Prostate gland (tissue), 2 donors: ENCODE measurements around the gene EFCC1. TPM values are rescaled to one million over a fixed set of nuclear protein-coding genes. Genes with fewer than 3 reads are reported as not detected.

Experiments used
- DNase-seq: peaks from one replicate; pipeline ENCODE4 v3.0.0-alpha.2; 2019; ENCODE audit warnings: low spot score
- H3K27ac ChIP-seq, 2 donors: fragments of 200-600 bp; sonication (generic); 2 replicates each; pipeline ENCODE4 v1.5.1; 2017 to 2019
- H3K27me3 ChIP-seq: fragments of 200-600 bp; sonication (generic); replicated peaks from 2 replicates; pipeline ENCODE4 v1.5.1; 2019; ENCODE audit not compliant: insufficient read depth
- H3K36me3 ChIP-seq, 2 donors: fragments of 200-600 bp; sonication (generic); 1 replicate in 1 of 2; 2 replicates in 1 of 2; pipeline versions ENCODE4 v1.5.1 to v1.8.1; 2017 to 2019
- H3K4me1 ChIP-seq: fragments of 200-600 bp; sonication (generic); replicated peaks from 2 replicates; pipeline ENCODE4 v1.5.1; 2019
- H3K4me3 ChIP-seq, 2 donors: fragments of 200-600 bp; sonication (generic); 2 replicates each; pipeline ENCODE4 v1.5.1; 2017 to 2019
- H3K9me3 ChIP-seq: fragments of 200-600 bp; sonication (generic); 2 replicates; pipeline ENCODE4 v1.5.1; 2017
- CTCF ChIP-seq, 4 experiments: fragments of 200-600 bp in 2 of 4; fragments of 450-650 bp in 2 of 4; sonication (generic) in 2 of 4; IDR thresholded peaks; 1 replicate in 3 of 4; 2 replicates in 1 of 4; pipeline ENCODE4 v1.5.1; 2016 to 2019; ENCODE audit warnings: antibody characterized with exemption in 4 of 4, mild to moderate bottlenecking in 2 of 4, moderate library complexity in 2 of 4
- POLR2A ChIP-seq: fragments of 450-650 bp; IDR thresholded peaks from one replicate; pipeline ENCODE4 v1.6.1; 2016; ENCODE audit warnings: antibody characterized with exemption, mild to moderate bottlenecking
- POLR2AphosphoS5 ChIP-seq: sonication (generic); formaldehyde crosslinking; IDR thresholded peaks from one replicate; pipeline ENCODE4 v1.6.1; 2017; ENCODE audit warnings: antibody characterized with exemption
- WGBS: methylation state at CpG from one replicate; pipeline ENCODE4 v1.1.5; 2018; 5-methylcytosine and 5-hydroxymethylcytosine counted together
- intact Hi-C: fragments of 100-400 bp; cut with DNase I; formaldehyde crosslinking; loops from one replicate; pipeline ENCODE4 v1.14.2; 2022
- total RNA-seq, 2 donors: library from RNA; depleted of rRNA; stranded (reverse); fragments of >200 nt; gene quantifications; one replicate each; pipeline ENCODE4 v1.1.0, GENCODE V29; 2016

The EFCC1 gene
- total RNA-seq, 2 donors from 2014 or later, result 1.8 to 4.0 TPM

DNA sequence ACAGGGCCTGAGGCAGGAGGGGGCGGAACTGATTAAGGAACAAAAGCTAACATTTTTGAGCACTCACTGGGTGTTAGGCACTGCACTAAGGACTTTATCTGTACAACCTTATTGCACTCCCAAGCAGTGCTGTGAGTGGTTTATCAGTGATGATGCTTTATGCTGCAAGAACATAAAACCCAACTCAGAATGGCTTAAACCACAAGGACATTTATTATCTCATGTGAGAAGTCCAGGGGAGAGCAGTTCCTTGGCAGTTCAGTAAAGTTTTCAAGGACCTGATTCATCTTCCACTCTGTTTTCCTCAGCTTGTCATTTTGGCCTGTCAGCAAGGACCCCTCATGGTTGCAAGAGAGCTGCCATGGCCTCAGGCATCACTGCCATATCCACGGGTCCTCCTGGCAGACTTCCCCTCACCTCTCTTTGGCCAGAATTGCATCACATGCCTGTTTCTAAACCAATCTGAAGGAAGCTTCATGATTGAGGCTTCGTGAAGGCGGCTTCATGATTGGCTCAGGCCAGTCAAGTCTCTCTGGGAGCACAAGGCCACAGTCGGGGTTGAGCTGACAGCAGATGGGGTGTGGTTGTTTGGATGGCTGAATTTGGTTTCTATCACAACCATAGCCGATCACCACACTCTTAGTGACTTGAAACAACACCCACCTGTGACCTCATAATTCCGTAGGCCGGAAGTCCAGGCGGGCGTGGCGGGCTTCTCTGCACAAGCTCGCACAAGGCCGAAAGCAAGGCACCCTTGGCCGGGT is 15.8 kb downstream of the EFCC1 start:
- Histone ChIP-seq H3K9me3 (no peaks in the 10 kb centered on the region), H3K4me1 (no peaks in the 10 kb centered on the region), H3K27ac (peak overlapping the region in 1 of 2 donors; percentile 24), H3K4me3 (no peak overlapping the region), H3K36me3 (no peaks in the 10 kb centered on the region), H3K27me3 (no peaks in the 10 kb centered on the region)
- TF ChIP-seq CTCF (IDR thresholded peaks at IDR 0.05) (peak in 1 of 4 experiments; percentile 2), POLR2AphosphoS5 (no peak), POLR2A (no peak)
- WGBS, result 78% methylated on average over 14 of the region's 14 CpGs
- no peak for DNase-seq
- intact Hi-C loops, result no loop called here

DNA sequence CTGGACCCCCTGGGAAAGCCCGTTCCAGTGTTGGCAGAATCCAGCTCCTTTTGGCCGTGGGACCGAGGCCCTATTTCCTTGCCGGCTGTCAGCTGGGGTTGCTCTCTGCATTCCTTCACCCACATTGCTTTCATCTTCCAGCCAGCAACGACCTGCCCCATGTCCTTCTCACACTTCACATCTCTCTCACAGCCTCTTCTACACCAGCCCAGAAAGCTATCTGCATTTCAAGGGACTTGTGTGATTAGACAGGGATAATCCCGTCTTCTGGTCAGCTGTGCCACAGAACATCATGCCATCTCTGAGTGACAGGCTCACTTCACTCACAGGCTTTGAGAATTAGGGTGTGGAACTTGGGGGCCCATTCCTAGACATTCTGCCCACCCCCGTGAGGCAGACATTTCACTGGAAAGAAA is 16.4 kb downstream of the EFCC1 start:
- no peak overlapping the region for H3K4me3 ChIP-seq
- no peaks in the 10 kb centered on the region for H3K36me3 ChIP-seq
- H3K4me1 ChIP-seq, result no peaks in the 10 kb centered on the region
- 51% methylated on average over 7 of the region's 7 CpGs for WGBS
- no peak overlapping the region for H3K27ac ChIP-seq
- DNase-seq, result no peak
- TF ChIP-seq CTCF (IDR thresholded peaks at IDR 0.05) (no peak), POLR2A (no peak), POLR2AphosphoS5 (no peak)
- H3K9me3 ChIP-seq, result no peaks in the 10 kb centered on the region
- intact Hi-C loops, result no loop called here
- no peaks in the 10 kb centered on the region for H3K27me3 ChIP-seq

DNA sequence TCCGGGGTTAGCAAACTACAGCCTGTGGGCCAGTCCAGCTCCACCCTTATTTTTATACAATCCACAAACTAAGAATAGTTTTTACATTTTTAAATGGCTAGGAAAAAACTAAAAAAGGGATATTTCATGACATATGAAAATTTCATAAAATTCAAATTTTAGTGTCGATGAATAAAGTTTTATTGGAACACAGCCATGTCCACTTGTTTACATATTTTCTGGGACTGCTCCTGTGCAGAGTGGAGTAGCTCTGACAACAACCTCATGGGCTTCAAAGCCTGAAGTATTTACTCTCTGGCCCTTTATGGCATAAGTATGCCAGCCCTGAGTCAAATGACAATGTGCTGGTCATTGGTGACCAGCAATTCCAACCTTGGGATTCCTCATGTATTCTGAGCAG is 17.2 kb downstream of the EFCC1 start:
- 64% methylated on average over 2 of the region's 2 CpGs for WGBS
- Histone ChIP-seq H3K27ac (no peak overlapping the region), H3K4me1 (no peaks in the 10 kb centered on the region), H3K4me3 (no peak overlapping the region), H3K9me3 (no peaks in the 10 kb centered on the region), H3K27me3 (no peaks in the 10 kb centered on the region), H3K36me3 (no peaks in the 10 kb centered on the region)
- intact Hi-C loops, result no loop called here
- DNase-seq, result no peak
- TF ChIP-seq CTCF (IDR thresholded peaks at IDR 0.05), result no peak
- no peak for TF ChIP-seq POLR2A
- TF ChIP-seq POLR2AphosphoS5, result no peak

- no peaks in the 10 kb centered on the region for H3K27me3 ChIP-seq
- H3K9me3 ChIP-seq, result no peaks in the 10 kb centered on the region
- no peak for DNase-seq
- 70% methylated on average over 9 of the region's 9 CpGs for WGBS
- H3K36me3 ChIP-seq, result no peaks in the 10 kb centered on the region
- H3K4me1 ChIP-seq, result no peaks in the 10 kb centered on the region
- intact Hi-C loops, result no loop called here
- H3K4me3 ChIP-seq, result no peak overlapping the region
- H3K27ac ChIP-seq, result no peak overlapping the region
- TF ChIP-seq POLR2AphosphoS5 (no peak), CTCF (IDR thresholded peaks at IDR 0.05) (no peak), POLR2A (no peak)
Observed at GRCh38 chr3:129018751-129019150, 17.6 kb downstream of the EFCC1 start.

- intact Hi-C loops, result no loop called here
- Histone ChIP-seq H3K36me3 (no peaks in the 10 kb centered on the region), H3K4me3 (no peak overlapping the region), H3K9me3 (no peaks in the 10 kb centered on the region), H3K4me1 (no peaks in the 10 kb centered on the region), H3K27me3 (no peaks in the 10 kb centered on the region), H3K27ac (no peak overlapping the region)
- 75% methylated on average over 3 of the region's 3 CpGs for WGBS
- TF ChIP-seq POLR2AphosphoS5 (no peak), CTCF (IDR thresholded peaks at IDR 0.05) (no peak), POLR2A (no peak)
- DNase-seq, result no peak
Observed at GRCh38 chr3:129019266-129019665, 18.2 kb downstream of the EFCC1 start.
